ENCODE results near the gene LCP2. TPM values are rescaled to one million over a fixed set of nuclear protein-coding genes. Genes with fewer than 3 reads are reported as not detected.

The LCP2 gene
- total and polyA plus RNA-seq, 2 of the 4 experiments (the other 2 are of a cell fraction): not detected

DNA sequence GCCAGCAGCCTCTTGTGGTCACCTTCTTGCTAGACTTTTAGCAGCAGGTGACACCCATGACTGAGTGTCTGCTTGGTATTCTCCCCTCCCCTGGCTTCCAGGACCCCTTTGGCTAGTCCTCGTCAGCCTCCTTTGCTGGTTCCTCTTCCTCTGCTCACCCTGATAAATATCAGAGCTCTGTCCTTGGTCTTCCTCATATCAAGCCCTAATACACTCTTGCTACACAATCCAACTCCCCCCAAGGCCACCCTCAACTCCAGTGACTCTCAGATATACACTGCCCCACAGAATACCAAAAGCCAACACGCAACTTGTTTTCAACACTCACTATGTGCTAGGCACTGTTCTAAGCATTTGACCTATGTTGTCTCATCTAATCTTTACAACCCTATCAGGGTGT, 30.3 kb upstream of the LCP2 start:
- Histone ChIP-seq H3K9ac (ENCODE audit: low read depth, low read length) (no peak overlapping the region), H3K4me1 (ENCODE audit: control insufficient read depth, insufficient read depth, low read length) (no peaks in the 10 kb centered on the region), H3K14ac (replicated peaks; ENCODE audit: low read depth, low read length) (no peak overlapping the region), H3K4ac (ENCODE audit: low read depth, low read length) (no peak overlapping the region), H2AK5ac (ENCODE audit: low read depth, low read length) (no peak overlapping the region), H2BK5ac (ENCODE audit: low read depth, low read length, poor library complexity, severe bottlenecking) (no peak overlapping the region), H4K20me1 (ENCODE audit: insufficient read depth, low read length) (no peaks in the 10 kb centered on the region), H3K9me3 (ENCODE audit: control insufficient read depth, insufficient read depth, low read length) (no peaks in the 10 kb centered on the region), H3K4me3 (ENCODE audit: insufficient read depth, low read depth, low read length) (no peak overlapping the region), H3K27ac (ENCODE audit: insufficient read depth, low read length) (no peak overlapping the region), H4K5ac (ENCODE audit: low read depth, low read length) (no peak overlapping the region), H3K36me3 (ENCODE audit: control insufficient read depth, insufficient read depth, low read length) (no peaks in the 10 kb centered on the region), H4K91ac (ENCODE audit: insufficient read depth, low read depth, low read length) (no peak overlapping the region), H2AFZ (replicated peaks; ENCODE audit: low read length, poor library complexity) (no peak overlapping the region), H2BK120ac (ENCODE audit: low read depth, low read length) (no peak overlapping the region), H2BK15ac (ENCODE audit: low read depth, low read length) (no peak overlapping the region), H3K27me3 (ENCODE audit: control insufficient read depth, insufficient read depth, low read length) (no peaks in the 10 kb centered on the region), H3K4me2 (ENCODE audit: low read depth, low read length) (no peak overlapping the region), H3K79me1 (ENCODE audit: low read depth in 1 of 2, low read length in 2 of 2) (no peaks in the 10 kb centered on the region), H2BK20ac (ENCODE audit: low read depth, low read length) (no peak overlapping the region), H2AK9ac (replicated peaks; ENCODE audit: low read depth, low read length, poor library complexity) (no peak overlapping the region), H3K56ac (ENCODE audit: extremely low read depth, insufficient read depth, low read length) (no peak overlapping the region), H3K23ac (ENCODE audit: low read depth, low read length) (no peak overlapping the region), H4K8ac (ENCODE audit: low read depth in 2 of 2, low read length in 2 of 2) (no peak overlapping the region), H3K9me1 (ENCODE audit: insufficient read depth, low read length) (no peaks in the 10 kb centered on the region), H3K18ac (ENCODE audit: low read depth, low read length) (no peak overlapping the region)
- TF ChIP-seq MAZ (IDR thresholded peaks at IDR 0.05; ENCODE audit: borderline replicate concordance, low read depth, low read length) (no peak), ELK1 (IDR thresholded peaks at IDR 0.05; ENCODE audit: borderline replicate concordance, low read depth, low read length) (no peak)
- ChIA-PET POLR2A (ENCODE audit: unreplicated experiment) (no interaction called here), CTCF (no interaction called here)
- BruUV-seq (replicated peaks): no TSS peak
- 35% methylated on average over 2 of the region's 2 CpGs; no CpG with 5 or more reads in 1 of the 2 experiments for WGBS, 2 experiments (ENCODE audit: extremely low coverage in 2 of 2, insufficient read length in 1 of 2)
- dilution Hi-C loops (cut with HindIII; ENCODE audit: low sequenced_read_pairs, unreplicated experiment): no loop called here
- intact Hi-C loops (cut with micrococcal nuclease): no loop called here
- ATAC-seq (ENCODE audit: low read depth): no peak
- DNase-seq: no peak
- in situ Hi-C loops (cut with MboI; ENCODE audit: low sequenced_read_pairs): no loop called here
